ENCODE results near the gene EFNA3. TPM values are rescaled to one million over a fixed set of nuclear protein-coding genes. Genes with fewer than 3 reads are reported as not detected.

EFNA3 gene
- polyA plus RNA-seq, 1 donor (not counting 4 experiments of a cell fraction or from before 2014, with no cell fraction given), result 4.4 TPM

DNA sequence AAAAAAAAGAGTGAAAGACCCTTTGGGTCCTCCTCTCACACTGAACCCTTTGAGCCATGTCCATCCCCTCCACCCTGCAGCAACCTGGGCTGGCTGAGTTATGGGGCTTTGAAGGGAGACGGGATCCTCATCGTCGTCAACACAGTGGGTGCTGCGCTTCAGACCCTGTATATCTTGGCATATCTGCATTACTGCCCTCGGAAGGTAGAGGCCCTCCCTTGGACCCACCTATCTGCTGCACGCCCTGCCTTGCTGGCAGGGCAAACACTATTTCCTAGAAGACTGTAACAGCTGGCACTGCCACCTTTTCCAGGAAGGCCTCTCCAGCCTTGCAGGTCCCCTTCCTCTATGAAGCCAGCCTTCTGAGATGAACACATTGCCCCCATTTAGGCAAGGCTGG, 58.1 kb downstream of the EFNA3 start:
- H3K79me2 ChIP-seq (ENCODE audit: control insufficient read depth, insufficient read depth, low read length), result peaks cover 31% of the 10 kb centered on the region
- peak overlapping the region; percentile 99 for H3K9ac ChIP-seq (ENCODE audit: control insufficient read depth, extremely low read depth, insufficient read depth, low read length)
- H3K27me3 ChIP-seq (ENCODE audit: control insufficient read depth, extremely low read depth, insufficient read depth, low read length), result no peaks in the 10 kb centered on the region
- TF ChIP-seq, protein P1, sequence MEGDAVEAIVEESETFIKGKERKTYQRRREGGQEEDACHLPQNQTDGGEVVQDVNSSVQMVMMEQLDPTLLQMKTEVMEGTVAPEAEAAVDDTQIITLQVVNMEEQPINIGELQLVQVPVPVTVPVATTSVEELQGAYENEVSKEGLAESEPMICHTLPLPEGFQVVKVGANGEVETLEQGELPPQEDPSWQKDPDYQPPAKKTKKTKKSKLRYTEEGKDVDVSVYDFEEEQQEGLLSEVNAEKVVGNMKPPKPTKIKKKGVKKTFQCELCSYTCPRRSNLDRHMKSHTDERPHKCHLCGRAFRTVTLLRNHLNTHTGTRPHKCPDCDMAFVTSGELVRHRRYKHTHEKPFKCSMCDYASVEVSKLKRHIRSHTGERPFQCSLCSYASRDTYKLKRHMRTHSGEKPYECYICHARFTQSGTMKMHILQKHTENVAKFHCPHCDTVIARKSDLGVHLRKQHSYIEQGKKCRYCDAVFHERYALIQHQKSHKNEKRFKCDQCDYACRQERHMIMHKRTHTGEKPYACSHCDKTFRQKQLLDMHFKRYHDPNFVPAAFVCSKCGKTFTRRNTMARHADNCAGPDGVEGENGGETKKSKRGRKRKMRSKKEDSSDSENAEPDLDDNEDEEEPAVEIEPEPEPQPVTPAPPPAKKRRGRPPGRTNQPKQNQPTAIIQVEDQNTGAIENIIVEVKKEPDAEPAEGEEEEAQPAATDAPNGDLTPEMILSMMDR (optimal IDR thresholded peaks at IDR 0.05 in 1 of 3, IDR thresholded peaks at IDR 0.05 in 1 of 3, conservative IDR thresholded peaks at IDR 0.05 in 1 of 3; ENCODE audit: extremely low read depth in 1 of 3, insufficient read depth in 2 of 3, low read length in 3 of 3), result no peak
- TF ChIP-seq EZH2 (IDR thresholded peaks at IDR 0.05; ENCODE audit: low read length), result no peak
- dilution Hi-C loops (cut with MboI; ENCODE audit: extremely low pct_ligation_motif_present, low sequenced_read_pairs), result no loop called here
- H3K27ac ChIP-seq (ENCODE audit: control insufficient read depth, insufficient read depth, low read length), result peak overlapping the region; percentile 100
- no peak overlapping the region for H2AFZ ChIP-seq (ENCODE audit: control insufficient read depth, low read length)
- H3K4me2 ChIP-seq (ENCODE audit: control insufficient read depth, extremely low read depth, insufficient read depth, low read depth, low read length), result peak overlapping the region; percentile 94
- FAIRE-seq, result no peak
- H3K36me3 ChIP-seq (ENCODE audit: control insufficient read depth in 2 of 2, extremely low read depth in 1 of 2, insufficient read depth in 2 of 2, low read length in 2 of 2), result peaks cover 21 to 36% of the 10 kb centered on the region in 2 experiments
- H3K9me1 ChIP-seq (ENCODE audit: control insufficient read depth, extremely low read depth, insufficient read depth, low read length), result peaks cover under 1% of the 10 kb centered on the region
- H4K20me1 ChIP-seq (ENCODE audit: control insufficient read depth, extremely low read depth, insufficient read depth, low read length), result no peaks in the 10 kb centered on the region
- no peak for DNase-seq (ENCODE audit: low read depth, low spot score)
- peak overlapping the region; percentile 62 to 67 (median 67) for H3K4me3 ChIP-seq (ENCODE audit: control insufficient read depth in 2 of 3, extremely low read depth in 1 of 3, insufficient read depth in 2 of 3, low read depth in 1 of 3, low read length in 3 of 3)
- no peaks in the 10 kb centered on the region for H3K9me3 ChIP-seq (ENCODE audit: control insufficient read depth, low read depth, low read length)
- H3K4me1 ChIP-seq (ENCODE audit: control insufficient read depth, extremely low read depth, insufficient read depth, low read length), result peaks cover 31% of the 10 kb centered on the region

Small RNA genes lying within 50 kb of the gene (small RNA-seq; reads per million reads assigned to genes)
- 0 reads per million in 3 experiments for gene RF00019 (ENCODE audit: insufficient read length in 3 of 3, low read depth in 3 of 3, low replicate concordance in 1 of 3)

Other genes with a start within 250 kb of the EFNA3 start
- gene KCNN3, start 208.6 kb upstream of the EFNA3 start, polyA plus RNA-seq, result 0.03 to 0.05 TPM (median 0.03 TPM) in 3 replicates
- gene PMVK, start 142.1 kb upstream of the EFNA3 start, polyA plus RNA-seq, result 25.1 to 28.5 TPM (median 27.4 TPM) in 3 replicates
- 15.1 to 29.9 TPM (median 15.6 TPM) in 3 replicates for gene PBXIP1, start 122.7 kb upstream of the EFNA3 start, polyA plus RNA-seq
- gene PYGO2, start 117.1 kb upstream of the EFNA3 start, polyA plus RNA-seq, result 15.1 to 22.3 TPM (median 15.9 TPM) in 3 replicates
- 245 to 385 TPM (median 272 TPM) in 3 replicates for gene SHC1, start 108.1 kb upstream of the EFNA3 start, polyA plus RNA-seq
- 133 to 300 TPM (median 217 TPM) in 3 replicates for gene CKS1B, start 104.2 kb upstream of the EFNA3 start, polyA plus RNA-seq
- 44.7 to 101 TPM (median 51.4 TPM) in 3 replicates for gene FLAD1, start 95.5 kb upstream of the EFNA3 start, polyA plus RNA-seq
- gene LENEP, start 85.3 kb upstream of the EFNA3 start, polyA plus RNA-seq, result not detected in 3 replicates
- 15.3 to 51.8 TPM (median 20.9 TPM) in 3 replicates for gene ZBTB7B, start 76.0 kb upstream of the EFNA3 start, polyA plus RNA-seq
- 0.11 to 0.46 TPM (median 0.14 TPM) in 3 replicates for gene DCST2, start 45.1 kb upstream of the EFNA3 start, polyA plus RNA-seq
- 0.05 TPM in 1 of 3 replicates, not detected in the others for gene DCST1, start 45.0 kb upstream of the EFNA3 start, polyA plus RNA-seq
- 130 to 280 TPM (median 131 TPM) in 3 replicates for gene ADAM15, start 27.5 kb upstream of the EFNA3 start, polyA plus RNA-seq
- 7.6 to 11.0 TPM (median 9.9 TPM) in 3 replicates for gene EFNA4, start 15.1 kb upstream of the EFNA3 start, polyA plus RNA-seq
- 33.2 to 116 TPM (median 77.5 TPM) in 3 replicates for gene EFNA1, start 49.0 kb downstream of the EFNA3 start, polyA plus RNA-seq
- 54.5 to 72.2 TPM (median 55.6 TPM) in 3 replicates for gene SLC50A1, start 57.0 kb downstream of the EFNA3 start, polyA plus RNA-seq
- gene DPM3, start 61.7 kb downstream of the EFNA3 start, polyA plus RNA-seq, result 29.3 to 54.9 TPM (median 32.3 TPM) in 3 replicates
- 99.1 to 183 TPM (median 127 TPM) in 3 replicates for gene KRTCAP2, start 94.5 kb downstream of the EFNA3 start, polyA plus RNA-seq
- gene TRIM46, start 95.0 kb downstream of the EFNA3 start, polyA plus RNA-seq, result 1.6 to 4.5 TPM (median 1.7 TPM) in 3 replicates
- gene THBS3, start 129.1 kb downstream of the EFNA3 start, polyA plus RNA-seq, result 14.4 to 36.0 TPM (median 16.2 TPM) in 3 replicates
- gene MTX1, start 129.9 kb downstream of the EFNA3 start, polyA plus RNA-seq, result 43.4 to 69.9 TPM (median 59.5 TPM) in 3 replicates
- gene ENTREP3, start 176.6 kb downstream of the EFNA3 start, polyA plus RNA-seq, result 8.8 to 12.6 TPM (median 9.2 TPM) in 3 replicates
- gene SCAMP3, start 183.5 kb downstream of the EFNA3 start, polyA plus RNA-seq, result 72.1 to 97.0 TPM (median 91.3 TPM) in 3 replicates
- 42.1 to 45.3 TPM (median 43.1 TPM) in 3 replicates for gene CLK2, start 194.7 kb downstream of the EFNA3 start, polyA plus RNA-seq
- 2.9 to 4.8 TPM (median 3.0 TPM) in 3 replicates for gene HCN3, start 198.6 kb downstream of the EFNA3 start, polyA plus RNA-seq
- gene PKLR, start 222.6 kb downstream of the EFNA3 start, polyA plus RNA-seq, result 0.03 to 0.04 TPM in 2 of 3 replicates, not detected in the other
- gene FDPS, start 230.0 kb downstream of the EFNA3 start, polyA plus RNA-seq, result 669 to 898 TPM (median 821 TPM) in 3 replicates
- 32.4 to 40.3 TPM (median 32.8 TPM) in 3 replicates for gene RUSC1, start 242.1 kb downstream of the EFNA3 start, polyA plus RNA-seq

All from keratinocyte (primary cell).